Uterus (tissue), 4 donors: ENCODE results near the gene DGCR6. TPM values are rescaled to one million over a fixed set of nuclear protein-coding genes. Genes with fewer than 3 reads are reported as not detected.
"Not testable (repeated sequence)": the region's sequence is repeated elsewhere in the genome, so short reads cannot be mapped to it uniquely, and the experiment has no call there.

Source experiments
- DNase-seq, 2 donors: peaks; one replicate each; pipeline ENCODE4 v3.0.0-alpha.2; 2019 to 2020
- H3K27ac ChIP-seq, 2 donors: fragments of 200-600 bp; sonication (generic); 1 replicate in 1 of 2; 2 replicates in 1 of 2; pipeline ENCODE4 v1.5.1; 2016 to 2018
- H3K27me3 ChIP-seq, 2 donors: fragments of 200-600 bp; sonication (generic); one replicate each; pipeline ENCODE4 v1.5.1; 2018 to 2019; ENCODE audit warnings: control low read depth in 1 of 2
- H3K36me3 ChIP-seq, 2 donors: fragments of 200-600 bp; sonication (generic); one replicate each; pipeline ENCODE4 v1.5.1; 2019; ENCODE audit warnings: control low read depth in 1 of 2
- H3K4me1 ChIP-seq, 2 donors: fragments of 200-600 bp; sonication (generic); one replicate each; pipeline ENCODE4 v1.5.1; 2018 to 2019; ENCODE audit warnings: control low read depth in 1 of 2
- H3K4me3 ChIP-seq, 2 donors: fragments of 200-600 bp; sonication (generic); 1 replicate in 1 of 2; 2 replicates in 1 of 2; pipeline ENCODE4 v1.5.1; 2018 to 2019; ENCODE audit warnings: mild to moderate bottlenecking in 1 of 2
- H3K9me3 ChIP-seq, 2 donors: fragments of 200-600 bp; sonication (generic); one replicate each; pipeline ENCODE4 v1.5.1; 2019; ENCODE audit warnings: control low read depth in 1 of 2
- CTCF ChIP-seq, 4 experiments: fragments of 200-600 bp in 2 of 4; fragments of 450-650 bp in 2 of 4; sonication (generic) in 2 of 4; IDR thresholded peaks; one replicate each; pipeline ENCODE4 v1.5.1; 2016 to 2019; ENCODE audit warnings: antibody characterized with exemption in 4 of 4, mild to moderate bottlenecking in 2 of 4, moderate library complexity in 1 of 4
- POLR2A ChIP-seq, 2 donors: fragments of 450-650 bp; IDR thresholded peaks; one replicate each; pipeline ENCODE4 v1.6.1; 2016; ENCODE audit warnings: antibody characterized with exemption in 2 of 2, mild to moderate bottlenecking in 1 of 2, moderate library complexity in 1 of 2
- intact Hi-C: fragments of 100-400 bp; cut with DNase I; formaldehyde crosslinking; loops from one replicate; pipeline ENCODE4 v1.15.1; 2023; ENCODE audit warnings: low total_unique reads
- total RNA-seq, 4 donors: library from RNA; depleted of rRNA in 3 of 4; stranded (reverse); fragments of >200 nt in 3 of 4; gene quantifications; one replicate each; pipeline versions ENCODE4 v1.1.0 to v1.2.4, GENCODE V29; 2014 to 2023
- donor health status: DM: yes; HTN: yes; CAD: no.

DGCR6 gene
- 1 to 10 TPM in 3 of 4 donors, not detected in 1; 1.8 to 2.9 (median 1.9) TPM for total RNA-seq

- TF ChIP-seq POLR2A (IDR thresholded peaks at IDR 0.05) (no peak), CTCF (IDR thresholded peaks at IDR 0.05) (no peak)
- Histone ChIP-seq H3K4me1 (no peaks in the 10 kb centered on the region), H3K4me3 (no peak within 1 kb of the TSS), H3K27ac (no peak within 1 kb of the TSS), H3K9me3 (no peaks in the 10 kb centered on the region), H3K36me3 (no peaks in the 10 kb centered on the region), H3K27me3 (no peaks in the 10 kb centered on the region)
- intact Hi-C loops: no loop called here
- DNase-seq: no peak
Observed at GRCh38 chr22:18905540-18906409, at the start of gene DGCR6. DGCR6 (plus strand) TSS chr22:18906320; CDS start chr22:18906375, 55 bp downstream.

DNA sequence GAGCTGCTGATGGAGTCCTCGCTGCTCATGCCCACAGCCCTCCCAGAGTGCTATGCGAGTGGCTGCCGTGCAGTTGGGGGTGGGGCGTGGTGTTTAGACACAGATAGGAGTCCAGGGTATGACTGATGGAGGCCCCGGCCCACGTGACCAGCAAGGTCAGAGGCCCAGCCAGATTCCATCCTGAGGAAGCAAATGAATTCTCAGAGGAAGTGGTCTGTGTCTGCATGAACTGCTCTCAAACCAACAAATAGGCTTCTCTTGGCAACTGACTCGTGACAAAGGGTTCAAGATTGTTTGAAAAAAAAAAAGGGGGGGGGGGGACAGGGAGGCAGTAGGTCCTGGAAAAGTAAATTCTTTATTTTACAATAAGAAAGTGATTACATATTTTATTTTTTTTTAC is 46.8 kb upstream of the DGCR6 start:
- H3K27me3 ChIP-seq, DNase-seq, intact Hi-C loops, H3K9me3 ChIP-seq, H3K4me1 ChIP-seq, H3K36me3 ChIP-seq, H3K4me3 ChIP-seq, H3K27ac ChIP-seq: not testable (repeated sequence)

GRCh38 chr22:18881260-18881659 is 24.9 kb upstream of the DGCR6 start:
- peak in 1 of 2 donors; percentile 11 for DNase-seq
- H3K27ac ChIP-seq, H3K4me3 ChIP-seq, H3K4me1 ChIP-seq, H3K36me3 ChIP-seq, H3K9me3 ChIP-seq, intact Hi-C loops, H3K27me3 ChIP-seq: not testable (repeated sequence)

GRCh38 chr22:18884465-18884864 is 21.7 kb upstream of the DGCR6 start:
- H3K4me3 ChIP-seq, H3K4me1 ChIP-seq, H3K9me3 ChIP-seq, H3K36me3 ChIP-seq, DNase-seq, H3K27ac ChIP-seq, H3K27me3 ChIP-seq, intact Hi-C loops: not testable (repeated sequence)

DNA sequence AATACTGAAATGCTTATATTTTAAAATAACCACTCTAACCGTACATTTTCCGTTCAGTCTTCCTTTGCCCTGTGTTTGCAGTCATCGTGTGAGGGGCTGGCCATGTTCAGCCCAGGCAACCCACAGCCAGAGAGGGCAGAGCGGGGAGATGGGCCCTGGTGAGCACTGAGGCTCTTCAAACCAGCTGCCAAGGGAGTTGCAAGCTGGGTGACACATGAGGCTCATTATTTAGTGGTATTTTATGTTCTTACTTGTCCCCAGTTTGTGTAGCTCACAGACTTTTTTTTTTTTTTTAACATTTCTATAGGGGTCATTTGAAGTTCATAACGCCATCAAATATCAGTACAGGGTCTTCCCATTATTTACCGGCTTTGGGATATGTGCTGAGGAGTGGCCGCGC is 18.0 kb upstream of the DGCR6 start:
- no peak overlapping the region for H3K4me3 ChIP-seq
- H3K27me3 ChIP-seq: no peaks in the 10 kb centered on the region
- TF ChIP-seq POLR2A (IDR thresholded peaks at IDR 0.05): no peak
- TF ChIP-seq CTCF (IDR thresholded peaks at IDR 0.05): no peak
- DNase-seq: no peak
- no peaks in the 10 kb centered on the region for H3K9me3 ChIP-seq
- intact Hi-C loops: no loop called here
- no peaks in the 10 kb centered on the region for H3K4me1 ChIP-seq
- no peak overlapping the region for H3K27ac ChIP-seq
- no peaks in the 10 kb centered on the region for H3K36me3 ChIP-seq

DNA sequence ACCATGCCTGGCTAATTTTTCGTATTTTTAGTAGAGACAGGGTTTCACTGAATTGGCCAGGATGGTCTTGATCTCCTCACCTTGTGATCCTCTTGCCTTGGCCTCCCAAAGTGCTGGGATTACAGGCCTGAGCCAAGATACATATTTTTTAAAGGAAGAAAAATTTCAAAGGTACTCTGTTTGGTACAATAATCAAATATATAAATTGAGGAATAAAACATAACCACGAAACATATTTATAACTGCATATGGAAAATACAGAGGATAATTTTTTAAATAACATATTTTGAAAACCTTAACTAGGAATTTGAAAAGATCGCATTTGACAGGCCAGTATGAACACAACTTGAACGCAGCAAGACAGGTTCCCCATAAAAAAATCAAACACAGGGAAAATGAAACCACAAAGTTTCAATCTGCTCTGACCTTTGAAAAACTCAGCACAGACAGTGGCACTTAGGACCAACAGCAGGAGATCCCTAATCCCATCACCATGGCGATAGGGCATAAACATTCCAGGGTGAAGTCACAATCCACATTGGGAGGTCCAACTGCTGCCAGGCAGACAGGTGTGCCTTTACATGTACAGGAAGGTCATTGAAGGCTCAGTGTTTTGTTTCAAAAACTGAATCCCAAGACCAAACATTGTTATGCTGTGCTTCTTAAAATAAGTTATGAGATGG is 15.5 kb upstream of the DGCR6 start:
- H3K27me3 ChIP-seq, intact Hi-C loops: not testable (repeated sequence)

GRCh38 chr22:18893775-18894174 is 12.3 kb upstream of the DGCR6 start:
- intact Hi-C loops, DNase-seq, H3K36me3 ChIP-seq, H3K4me3 ChIP-seq, H3K9me3 ChIP-seq, H3K27me3 ChIP-seq, H3K4me1 ChIP-seq, H3K27ac ChIP-seq: not testable (repeated sequence)

More for the DNA sequence above, 15.5 kb upstream of the DGCR6 start:
- H3K27ac ChIP-seq, H3K36me3 ChIP-seq, H3K9me3 ChIP-seq, DNase-seq, H3K4me1 ChIP-seq, H3K4me3 ChIP-seq: not testable (repeated sequence)

GRCh38 chr22:18896037-18896657 is 10.0 kb upstream of the DGCR6 start:
- H3K9me3 ChIP-seq, H3K27me3 ChIP-seq, H3K4me1 ChIP-seq, H3K27ac ChIP-seq, DNase-seq, H3K36me3 ChIP-seq, intact Hi-C loops, H3K4me3 ChIP-seq: not testable (repeated sequence)

GRCh38 chr22:18906410-18906745 is 258 bp downstream of the DGCR6 start:
- intact Hi-C loops, H3K27me3 ChIP-seq, H3K36me3 ChIP-seq, H3K27ac ChIP-seq, H3K4me3 ChIP-seq, DNase-seq, H3K9me3 ChIP-seq, H3K4me1 ChIP-seq: not testable (repeated sequence)
